Stimulated activated naive CD8-positive, alpha-beta T cell treated with anti-CD3 and anti-CD28 coated beads, Interleukin-15, Interleukin-2, amounts not matched to agents 100 U/mL and 50 U/mL, for 24 hours (primary cell): ENCODE results near the gene DST.

Source experiments
- ATAC-seq: fragments of 150-1000 bp; cut with Tn5 transposase; one replicate; pipeline ENCODE4 v1.10.0; 2021
- DNase-seq: peaks from one replicate; pipeline ENCODE4 v3.0.0; 2021

DST gene

DNA sequence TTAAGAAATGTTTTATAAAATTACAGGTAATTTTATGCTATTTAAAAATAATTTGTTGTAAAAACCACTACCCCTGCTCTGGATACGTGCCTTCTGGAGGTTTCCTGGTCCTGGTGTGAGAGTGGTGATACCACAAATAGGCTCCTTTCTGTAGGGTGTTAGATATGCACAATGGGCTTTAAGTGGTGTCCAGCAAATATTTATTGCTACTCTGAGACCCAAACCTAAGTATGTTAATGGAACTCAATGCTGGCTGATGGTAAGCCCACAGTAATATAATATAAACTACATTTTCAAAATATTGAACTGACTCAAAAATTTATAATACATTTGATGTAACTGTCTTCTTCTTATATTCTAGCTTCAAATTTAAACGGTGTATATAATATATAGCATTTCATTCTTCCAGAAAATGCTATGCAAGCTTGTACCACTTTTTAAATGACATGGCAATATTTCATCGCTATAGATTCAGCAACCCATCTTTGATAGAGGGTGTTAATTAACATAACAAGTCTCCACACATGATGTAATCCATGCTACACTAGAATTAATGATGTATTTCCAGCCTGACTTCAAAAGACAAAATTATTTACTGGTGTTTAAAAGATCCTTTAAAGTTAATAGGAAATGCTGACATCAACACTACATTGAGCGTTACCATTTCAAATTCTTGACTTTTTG is 161.9 kb downstream of the DST start:
- ATAC-seq, result no peak
- no peak for DNase-seq

DNA sequence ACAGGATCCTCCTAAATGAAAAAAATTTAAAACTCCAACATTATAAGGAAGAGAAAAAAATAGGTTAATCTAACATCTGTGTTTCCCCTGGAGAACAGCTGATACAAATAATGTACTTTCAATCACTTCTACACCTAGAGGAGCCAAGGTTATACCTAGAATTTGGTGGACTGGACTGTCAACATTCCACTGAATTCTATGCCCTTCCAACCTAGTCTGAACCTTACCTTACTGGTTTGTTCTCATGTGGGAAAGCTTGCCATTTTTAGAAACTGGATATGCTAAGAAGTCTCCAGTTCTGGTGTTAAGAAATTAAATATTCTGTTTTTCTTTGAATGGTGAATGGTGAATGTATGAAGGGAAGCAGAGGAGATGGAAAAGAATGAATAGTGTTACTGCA is 162.4 kb downstream of the DST start:
- no peak for ATAC-seq
- DNase-seq, result no peak

DNA sequence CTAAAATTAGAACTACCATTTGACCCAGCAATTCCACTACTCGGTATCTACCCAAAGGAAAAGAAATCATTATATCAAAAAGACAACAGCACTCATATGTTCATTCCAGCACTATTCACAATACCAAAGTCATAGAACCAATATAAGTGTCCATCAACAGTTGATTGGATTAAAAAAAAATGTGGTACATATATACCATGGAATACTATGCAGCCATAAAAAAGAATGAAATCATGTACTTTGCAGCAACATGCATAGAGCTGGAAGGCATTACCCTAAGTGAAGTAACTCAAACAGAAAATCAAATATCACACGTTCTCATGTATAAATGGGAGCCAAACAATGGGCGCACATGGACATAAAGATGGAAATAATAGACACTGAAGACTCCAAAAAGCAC is 163.3 kb downstream of the DST start:
- DNase-seq (no peak), ATAC-seq (no peak)

DNA sequence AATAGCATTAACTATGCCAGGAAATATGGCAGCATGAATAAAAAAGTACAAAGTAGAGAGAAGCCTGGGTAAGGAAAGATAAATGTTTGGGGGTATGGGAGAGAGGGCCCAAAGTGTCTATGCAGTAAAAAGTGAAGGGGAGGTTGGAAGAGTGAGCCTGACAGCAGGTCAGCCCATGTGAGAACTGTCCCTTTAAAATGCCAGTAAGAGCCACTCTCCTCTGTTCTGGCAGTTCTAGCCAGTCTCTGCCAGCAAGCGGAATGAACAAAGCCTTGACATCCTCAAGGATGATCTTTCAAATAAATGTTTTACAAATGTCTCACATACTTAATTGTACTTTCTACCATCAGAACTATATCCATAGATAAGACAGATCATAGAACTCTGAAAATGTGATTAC is 164.5 kb downstream of the DST start:
- ATAC-seq, result no peak

GRCh38 chr6:56477241-56477640 is 165.4 kb downstream of the DST start:
- DNase-seq, result no peak
- ATAC-seq, result no peak

More for the DNA sequence above, 164.5 kb downstream of the DST start:
- no peak for DNase-seq

DNA sequence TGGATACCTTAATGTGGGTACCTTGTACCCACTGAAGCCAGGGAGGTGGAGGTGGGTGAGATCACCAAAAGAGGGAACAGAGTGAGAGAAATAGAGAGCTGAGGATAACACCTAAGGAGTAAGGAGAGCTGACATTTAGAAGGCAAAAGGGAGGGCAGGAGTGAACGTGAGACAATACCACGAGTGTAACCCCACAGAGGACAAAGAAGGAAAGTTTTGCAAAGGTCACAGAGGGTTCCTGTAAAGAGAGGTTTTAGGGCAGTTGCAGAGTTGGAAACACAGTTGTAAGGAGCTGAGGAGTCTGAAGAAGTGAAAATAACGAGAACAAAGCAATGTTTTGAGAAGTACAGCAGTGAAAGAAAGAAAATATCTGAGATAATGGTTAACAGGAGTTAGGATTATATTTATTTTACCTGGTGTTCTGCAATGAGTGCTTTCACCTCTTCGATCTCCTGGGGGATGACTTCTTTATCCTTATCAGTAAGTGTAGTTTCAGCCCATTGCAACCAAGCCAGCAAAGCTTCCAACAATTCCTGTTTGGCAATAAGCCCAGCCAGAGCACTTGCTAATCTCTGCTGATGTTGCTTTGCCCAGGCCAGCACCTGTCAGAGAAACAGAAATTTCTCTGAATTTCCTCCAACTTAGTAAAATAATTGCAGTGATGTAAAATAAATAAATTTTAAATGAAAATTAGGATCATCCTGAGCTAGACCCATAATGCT is 166.8 kb downstream of the DST start:
- no peak for ATAC-seq
- DNase-seq, result no peak

- DNase-seq (no peak), ATAC-seq (no peak)
Observed at GRCh38 chr6:56474532-56474931, 168.2 kb downstream of the DST start.

DNA sequence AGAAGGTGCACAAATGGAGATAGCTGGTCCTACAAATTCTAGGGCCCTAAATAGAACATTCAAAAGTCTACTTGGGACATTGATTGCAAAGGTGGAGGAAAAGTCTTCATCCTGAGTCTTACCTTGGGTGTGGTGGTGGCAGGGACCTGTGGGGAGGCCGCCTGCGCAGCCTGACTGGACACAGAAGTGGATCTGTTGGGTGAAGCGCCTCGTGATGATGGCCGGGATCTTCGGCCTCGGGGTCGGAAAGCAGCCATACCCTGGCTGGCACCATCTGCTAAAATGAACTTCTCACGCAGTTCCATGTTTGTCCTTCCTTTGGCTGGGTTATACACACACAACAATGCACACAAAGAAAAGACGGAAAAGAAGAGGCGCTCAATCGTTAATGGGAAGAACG is 179.2 kb downstream of the DST start:
- DNase-seq (no peak), ATAC-seq (no peak)

GRCh38 chr6:56459030-56459805 is 183.5 kb downstream of the DST start:
- ATAC-seq (no peak), DNase-seq (no peak)

DNA sequence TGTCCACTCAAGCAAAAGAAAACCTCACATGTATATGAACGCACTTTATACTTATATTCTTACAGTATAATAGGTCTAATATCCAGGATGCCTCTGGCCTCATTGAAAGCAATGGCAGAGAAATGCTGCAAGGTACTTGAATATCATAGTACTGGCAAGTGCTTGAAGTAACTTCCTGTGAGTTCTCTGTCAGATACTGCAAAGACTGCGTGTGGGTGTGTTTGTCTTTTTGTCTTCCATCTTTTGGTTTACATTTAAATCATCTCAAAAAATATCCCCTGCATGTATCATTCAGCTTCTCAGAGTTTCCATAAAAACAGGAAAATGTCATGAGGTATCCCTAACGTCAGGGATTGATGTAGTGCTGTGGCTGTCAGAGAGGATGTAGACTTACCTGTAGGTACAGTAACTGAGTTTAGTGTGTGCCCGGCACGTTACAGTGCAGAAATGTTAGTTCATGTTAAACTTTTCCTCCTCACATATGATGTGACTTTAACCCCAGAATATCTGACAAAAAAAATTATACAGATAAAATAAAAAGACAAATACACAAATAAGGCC is 184.3 kb downstream of the DST start:
- no peak for DNase-seq
- ATAC-seq, result peak; percentile 43

DNA sequence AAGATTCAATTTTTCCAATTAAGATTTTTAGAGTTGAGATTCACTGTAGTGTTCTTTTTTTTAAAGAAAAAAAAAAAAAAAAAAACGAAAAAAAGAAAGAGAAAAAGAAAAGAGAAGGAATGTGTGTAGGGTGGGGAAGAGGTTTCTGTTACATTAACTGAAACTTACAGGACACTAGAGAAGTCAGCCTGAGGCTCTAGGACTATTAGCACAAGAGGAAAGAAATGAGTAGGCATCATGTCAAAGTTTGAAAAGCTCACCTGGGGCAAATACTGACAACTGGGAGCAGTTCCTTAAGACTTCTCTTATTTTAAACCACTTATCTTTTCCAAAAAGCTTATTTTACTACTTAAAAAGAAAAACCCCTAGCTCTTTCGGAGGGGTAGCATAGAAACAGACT is 185.9 kb downstream of the DST start:
- no peak for DNase-seq
- ATAC-seq, result no peak

- DNase-seq (no peak), ATAC-seq (no peak)
Observed at GRCh38 chr6:56450882-56451739, 191.6 kb downstream of the DST start.

DNA sequence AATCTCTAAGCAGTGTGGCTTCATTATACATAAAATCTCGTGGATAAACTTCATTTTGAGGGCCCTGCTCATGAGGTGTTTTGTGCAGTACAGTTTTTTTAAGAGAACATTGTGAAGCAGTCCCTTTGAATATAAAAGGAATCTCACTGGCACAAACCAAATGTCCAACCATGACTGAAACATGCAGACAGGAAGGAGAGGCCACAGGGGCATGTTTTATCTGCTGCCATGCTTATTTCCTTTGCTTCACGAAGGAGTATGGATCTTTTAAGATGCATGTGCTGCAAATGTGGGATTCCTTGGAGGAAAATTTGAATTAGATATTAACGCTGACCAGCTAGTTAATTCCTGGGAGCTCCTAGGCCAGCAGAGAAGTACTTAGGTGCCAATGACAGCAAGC is 192.3 kb downstream of the DST start:
- DNase-seq (no peak), ATAC-seq (no peak)

DNA sequence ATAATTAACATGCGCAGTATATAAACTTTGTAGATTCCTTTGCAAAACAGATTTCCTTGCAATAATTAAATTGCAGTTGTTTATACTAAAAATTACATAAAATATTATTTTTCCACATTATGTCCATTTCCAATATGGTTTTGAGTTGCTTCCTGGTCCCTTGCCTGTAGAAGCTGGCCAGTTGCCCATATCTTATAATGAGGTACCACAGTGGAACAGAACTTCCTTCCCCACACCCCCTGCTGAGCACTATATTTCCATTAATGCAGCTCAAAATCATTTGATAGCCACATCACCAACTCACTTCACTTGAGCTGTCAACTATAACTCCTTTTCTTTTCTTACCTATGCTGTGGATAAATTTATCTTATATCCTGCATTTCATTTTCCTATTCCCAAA is 194.6 kb downstream of the DST start:
- no peak for DNase-seq
- ATAC-seq, result no peak

DNA sequence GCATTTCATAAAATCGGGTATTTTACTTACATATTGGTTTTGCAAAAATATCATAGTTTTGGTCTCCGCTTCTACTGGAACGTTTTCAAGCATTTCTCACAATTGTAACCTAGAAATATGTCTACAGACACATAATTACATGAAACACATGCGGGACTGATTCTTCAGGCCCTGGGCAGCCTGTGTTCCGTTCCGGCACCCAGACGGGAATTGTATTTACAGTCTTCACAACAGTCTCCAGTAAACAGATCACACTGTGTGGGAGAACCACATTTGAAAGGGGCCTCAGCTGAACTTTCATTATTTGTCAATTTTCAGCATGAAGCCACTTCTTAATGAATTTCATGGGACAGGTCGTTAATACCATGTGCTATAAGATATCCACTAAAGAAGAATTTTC is 196.9 kb downstream of the DST start:
- DNase-seq, result no peak
- ATAC-seq, result no peak

- no peak for ATAC-seq
- DNase-seq, result no peak
Observed at GRCh38 chr6:56444855-56445254, 197.8 kb downstream of the DST start.

- DNase-seq (no peak), ATAC-seq (no peak)
Observed at GRCh38 chr6:56440551-56440981, 202.1 kb downstream of the DST start.

- ATAC-seq (no peak), DNase-seq (no peak)
Observed at GRCh38 chr6:56437171-56437900, 205.4 kb downstream of the DST start.

GRCh38 chr6:56435754-56436153 is 206.9 kb downstream of the DST start:
- ATAC-seq (no peak), DNase-seq (no peak)

DNA sequence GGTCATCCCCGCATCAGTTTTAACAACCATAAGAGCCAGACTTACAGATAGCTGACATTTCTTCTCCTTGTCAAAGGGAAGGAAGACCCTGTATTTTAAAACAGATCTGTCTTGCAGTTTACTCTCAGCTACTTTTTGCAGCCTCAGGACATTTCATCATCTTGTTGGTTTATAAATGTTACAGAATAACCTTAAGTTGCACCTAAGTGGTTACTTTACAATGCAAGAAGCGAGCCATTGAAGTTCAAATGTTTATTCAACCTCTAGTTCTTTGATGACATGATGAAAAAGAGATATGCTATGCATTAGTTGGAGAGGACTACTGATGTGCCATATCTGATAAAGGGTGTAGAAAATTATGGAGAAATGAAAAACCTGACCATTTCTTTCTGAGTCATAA is 207.4 kb downstream of the DST start:
- no peak for ATAC-seq

GRCh38 chr6:56434606-56435005 is 208.1 kb downstream of the DST start:
- no peak for DNase-seq

More for the DNA sequence above, 207.4 kb downstream of the DST start:
- DNase-seq, result no peak

More at GRCh38 chr6:56434606-56435005, 208.1 kb downstream of the DST start:
- no peak for ATAC-seq
